AG09319 (cell line): ENCODE measurements around the gene HLA-DRA.
A peak's percentile ranks its signal among the peaks of the same experiment; 100 is the strongest.

ENCODE experiments used
- DNase-seq: peaks from one replicate; pipeline ENCODE4 v3.0.0-alpha.2; 2010; ENCODE audit warnings: low read depth; ENCODE audit errors: extremely low read depth
- CTCF ChIP-seq: IDR thresholded peaks from 2 replicates; pipeline ENCODE4 v1.5.1; 2011; ENCODE audit warnings: low read depth, mild to moderate bottlenecking, inconsistent platforms, low read length, moderate library complexity

Gene HLA-DRA

GRCh38 chr6:32439602-32440214 is at the start of gene HLA-DRA:
Gene HLA-DRA, plus strand, starts transcription at chr6:32439887. Its CDS starts 64 bp downstream, at chr6:32439951.
- no peak for TF ChIP-seq CTCF
- DNase-seq, result no peak

- DNase-seq, result no peak
- no peak for TF ChIP-seq CTCF
Observed at GRCh38 chr6:32391505-32391904, 48.2 kb upstream of the HLA-DRA start.

- peak; percentile 30 for DNase-seq
- no peak for TF ChIP-seq CTCF
Observed at GRCh38 chr6:32393665-32394420, 45.8 kb upstream of the HLA-DRA start.

GRCh38 chr6:32396028-32396427 is 43.7 kb upstream of the HLA-DRA start:
- TF ChIP-seq CTCF, result no peak

GRCh38 chr6:32397252-32397920 is 42.3 kb upstream of the HLA-DRA start:
- no peak for DNase-seq
- no peak for TF ChIP-seq CTCF

More at GRCh38 chr6:32396028-32396427, 43.7 kb upstream of the HLA-DRA start:
- DNase-seq, result no peak

- no peak for DNase-seq
- no peak for TF ChIP-seq CTCF
Observed at GRCh38 chr6:32401284-32401963, 38.3 kb upstream of the HLA-DRA start.
